ENCODE data around the gene PSG4.
"Not testable (repeated sequence)": the region's sequence is repeated elsewhere in the genome, so short reads cannot be mapped to it uniquely, and the experiment has no call there.

Gene PSG4

DNA sequence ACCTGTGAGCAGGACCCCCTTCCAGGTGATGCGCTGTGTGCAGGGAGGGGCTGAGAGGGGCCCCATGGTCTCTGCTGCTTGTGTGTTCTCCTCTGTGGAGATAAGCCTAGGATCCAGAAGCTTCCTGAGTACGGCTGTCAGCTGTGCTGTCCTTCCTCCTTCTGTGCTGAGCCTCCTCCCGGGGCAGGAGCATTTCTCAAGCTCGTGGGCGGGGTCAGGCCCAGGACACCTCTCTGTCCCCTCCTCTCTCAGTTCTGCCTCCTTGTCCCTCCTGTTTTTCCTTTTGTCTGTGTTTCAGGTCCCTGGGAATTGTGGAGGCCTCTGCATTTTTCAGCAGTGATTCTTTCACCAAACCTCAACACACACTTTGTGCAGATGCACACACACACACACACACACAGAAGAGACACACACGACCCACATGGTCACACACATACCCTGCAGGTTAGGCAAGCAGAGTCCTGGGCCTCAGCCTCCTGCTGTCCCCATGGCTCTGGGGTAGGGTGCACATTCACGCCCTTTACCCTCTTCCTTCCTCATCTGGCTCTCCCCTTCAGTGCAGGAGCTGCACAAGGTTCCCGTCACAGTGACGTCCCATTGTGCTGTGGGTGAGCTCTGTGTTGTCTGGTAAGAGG, at the start of gene PSG4:
Gene PSG4, minus strand, starts transcription at position 168 of the 635 bp plus-strand sequence. Its CDS starts 102 bp downstream, at position 66.
- not testable (repeated sequence) for DNase-seq (ENCODE audit: low spot score)

GRCh38 chr19:43251428-43251827, 46.0 kb upstream of the PSG4 start:
- DNase-seq (ENCODE audit: low spot score): not testable (repeated sequence)

DNA sequence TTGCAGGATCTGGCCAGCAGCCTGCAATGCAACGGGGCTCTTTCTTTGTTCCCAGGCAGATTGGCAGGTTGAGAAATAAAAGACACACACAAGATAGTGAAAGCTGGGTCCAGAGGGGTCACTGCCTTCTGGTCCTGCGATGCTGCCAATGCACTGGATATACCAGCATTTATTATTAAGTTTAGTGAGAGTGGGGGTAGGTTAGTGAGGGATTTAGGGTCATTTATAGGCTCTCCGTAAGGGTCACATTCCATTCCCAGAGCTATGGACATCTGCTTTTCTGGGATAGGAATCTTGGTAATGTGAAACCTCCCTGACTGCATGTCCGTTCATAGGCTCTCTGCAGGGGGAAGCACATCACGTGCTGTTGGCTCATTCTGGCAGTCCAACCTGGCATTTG, 44.9 kb upstream of the PSG4 start:
- not testable (repeated sequence) for DNase-seq (ENCODE audit: low spot score)

- DNase-seq (ENCODE audit: low spot score): not testable (repeated sequence)
These were observed 43.2 kb upstream of the PSG4 start for GRCh38 chr19:43248635-43249002.

GRCh38 chr19:43247243-43247880, 41.9 kb upstream of the PSG4 start:
- DNase-seq (ENCODE audit: low spot score): not testable (repeated sequence)

DNA sequence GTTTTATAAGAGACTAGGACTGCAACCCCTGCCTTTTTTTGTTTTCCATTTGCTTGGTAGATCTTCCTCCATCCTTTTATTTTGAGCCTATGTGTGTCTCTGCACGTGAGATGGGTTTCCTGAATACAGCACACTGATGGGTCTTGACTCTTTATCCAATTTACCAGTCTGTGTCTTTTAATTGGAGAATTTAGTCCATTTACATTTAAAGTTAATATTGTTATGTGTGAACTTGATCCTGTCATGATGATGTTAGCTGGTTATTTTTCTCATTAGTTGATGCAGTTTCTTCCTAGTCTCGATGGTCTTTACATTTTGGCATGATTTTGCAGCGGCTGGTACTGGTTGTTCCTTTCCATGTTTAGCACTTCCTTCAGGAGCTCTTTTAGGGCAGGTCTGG, 40.4 kb upstream of the PSG4 start:
- DNase-seq (ENCODE audit: low spot score): not testable (repeated sequence)

DNA sequence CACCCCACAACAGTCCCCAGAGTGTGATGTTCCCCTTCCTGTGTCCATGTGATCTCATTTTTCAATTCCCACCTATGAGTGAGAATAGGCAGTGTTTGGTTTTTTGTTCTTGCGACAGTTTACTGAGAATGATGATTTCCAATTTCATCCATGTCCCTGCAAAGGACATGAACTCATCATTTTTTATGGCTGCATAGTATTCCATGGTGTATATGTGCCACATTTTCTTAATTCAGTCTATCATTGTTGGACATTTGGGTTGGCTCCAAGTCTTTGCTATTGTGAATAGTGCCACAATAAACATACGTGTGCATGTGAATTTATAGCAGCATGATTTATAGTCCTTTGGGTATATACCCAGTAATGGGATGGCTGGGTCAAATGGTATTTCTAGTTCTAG, 36.8 kb upstream of the PSG4 start:
- DNase-seq (ENCODE audit: low spot score): not testable (repeated sequence)

DNA sequence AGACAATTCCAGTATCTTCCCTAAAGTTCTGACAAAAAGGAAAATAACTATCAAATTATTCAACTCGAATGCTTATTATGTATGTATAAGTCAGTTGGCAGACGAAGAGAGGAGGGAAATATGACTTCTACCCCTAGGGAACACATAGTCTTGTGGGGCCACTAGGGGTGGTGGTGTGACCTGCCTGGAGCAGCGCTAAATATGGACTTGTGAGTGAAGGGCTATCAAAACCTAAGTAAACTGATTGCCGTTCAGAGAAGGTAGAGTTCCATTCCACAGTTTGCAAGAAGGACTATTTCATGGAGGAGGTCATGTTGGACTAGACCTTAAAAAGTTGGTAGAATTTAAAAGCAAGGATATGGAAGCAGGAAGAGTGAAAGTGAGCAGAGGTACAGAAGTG, 32.8 kb upstream of the PSG4 start:
- not testable (repeated sequence) for DNase-seq (ENCODE audit: low spot score)

GRCh38 chr19:43235686-43236085, 30.2 kb upstream of the PSG4 start:
- not testable (repeated sequence) for DNase-seq (ENCODE audit: low spot score)

DNA sequence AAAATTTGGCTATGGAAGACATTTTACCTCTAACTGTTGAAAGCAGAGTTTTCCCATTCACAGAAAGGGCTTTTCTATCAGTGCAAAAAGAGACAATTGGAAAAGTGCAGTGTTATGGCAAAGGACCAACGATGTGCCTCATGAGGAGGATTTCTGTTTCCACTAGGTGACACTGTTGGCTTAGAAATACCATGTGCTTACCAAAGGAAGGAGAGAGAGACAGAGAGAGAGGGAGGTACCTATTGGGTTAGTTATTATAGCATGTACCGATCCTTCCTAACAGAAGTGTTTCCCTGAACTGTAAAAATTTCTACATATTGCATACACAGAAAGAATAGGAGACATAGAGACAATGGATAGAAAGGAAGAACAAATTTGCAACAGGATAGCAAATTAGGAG, 23.9 kb upstream of the PSG4 start:
- DNase-seq (ENCODE audit: low spot score): no peak

- DNase-seq (ENCODE audit: low spot score): not testable (repeated sequence)
These were observed 23.3 kb upstream of the PSG4 start for GRCh38 chr19:43228730-43229129.

GRCh38 chr19:43226986-43227385, 21.5 kb upstream of the PSG4 start:
- DNase-seq (ENCODE audit: low spot score): not testable (repeated sequence)

GRCh38 chr19:43224855-43225253, 19.4 kb upstream of the PSG4 start:
- DNase-seq (ENCODE audit: low spot score): no peak

DNA sequence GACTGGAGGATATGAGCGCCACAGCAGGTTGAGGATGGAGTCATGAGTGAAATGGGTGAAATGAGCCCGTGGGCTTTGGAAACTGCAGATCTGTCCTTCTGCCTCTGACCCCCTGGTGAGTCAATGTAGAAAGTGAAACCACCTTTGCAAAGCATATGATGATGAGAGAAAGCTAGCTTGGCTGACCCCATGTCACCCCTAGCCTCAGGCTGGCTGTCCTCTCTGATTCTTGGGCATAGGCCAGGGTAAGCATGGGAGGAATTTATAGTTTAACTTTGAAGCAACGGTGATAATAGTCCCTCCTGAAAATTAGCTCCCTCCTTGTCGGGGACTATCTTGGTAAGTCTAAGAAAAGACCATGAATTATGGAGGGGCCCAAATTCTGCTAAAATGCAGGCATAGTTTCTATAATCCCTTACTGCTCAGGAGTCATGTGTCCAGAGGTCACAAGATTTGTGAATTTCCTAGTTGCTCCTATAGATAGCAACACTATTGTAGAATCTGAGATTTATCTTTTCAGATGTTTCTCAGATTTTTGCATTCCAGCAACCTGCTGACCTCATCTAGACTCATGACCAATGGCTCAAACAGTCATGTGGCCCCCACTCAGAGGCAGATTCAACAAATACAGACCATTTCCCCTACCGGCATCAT, 18.9 kb upstream of the PSG4 start:
- DNase-seq (ENCODE audit: low spot score): peak; percentile 42

- DNase-seq (ENCODE audit: low spot score): not testable (repeated sequence)
These were observed 16.5 kb upstream of the PSG4 start for GRCh38 chr19:43221891-43222290.

- DNase-seq (ENCODE audit: low spot score): not testable (repeated sequence)
These were observed 13.7 kb upstream of the PSG4 start for GRCh38 chr19:43219136-43219535.

DNA sequence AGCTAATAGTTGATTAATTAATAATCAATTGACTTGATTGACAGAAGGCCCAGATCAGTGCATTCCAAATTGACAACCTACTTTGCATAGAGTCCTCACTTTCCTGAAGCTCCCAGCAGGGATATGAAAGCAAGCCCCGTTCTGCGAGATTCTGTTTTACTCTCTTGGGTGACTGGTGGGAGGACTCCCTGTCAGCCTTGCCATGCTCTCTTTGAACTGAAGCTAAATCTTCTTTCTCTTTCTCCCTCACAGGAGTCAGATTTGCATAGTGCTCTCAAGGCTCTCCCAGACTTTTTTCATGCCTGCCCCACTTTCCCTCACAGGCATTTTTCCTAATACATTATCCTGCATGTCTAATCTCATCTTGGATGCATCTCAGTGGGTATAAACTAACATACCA, 10.4 kb upstream of the PSG4 start:
- not testable (repeated sequence) for DNase-seq (ENCODE audit: low spot score)

- no peak for DNase-seq (ENCODE audit: low spot score)
These were observed 2.6 kb upstream of the PSG4 start for GRCh38 chr19:43207991-43208390.

- not testable (repeated sequence) for DNase-seq (ENCODE audit: low spot score)
These were observed 1.7 kb upstream of the PSG4 start for GRCh38 chr19:43207174-43207573.

GRCh38 chr19:43203611-43204010, 1.8 kb downstream of the PSG4 start:
- not testable (repeated sequence) for DNase-seq (ENCODE audit: low spot score)

- DNase-seq (ENCODE audit: low spot score): not testable (repeated sequence)
These were observed 3.5 kb downstream of the PSG4 start for GRCh38 chr19:43201891-43202290.

DNA sequence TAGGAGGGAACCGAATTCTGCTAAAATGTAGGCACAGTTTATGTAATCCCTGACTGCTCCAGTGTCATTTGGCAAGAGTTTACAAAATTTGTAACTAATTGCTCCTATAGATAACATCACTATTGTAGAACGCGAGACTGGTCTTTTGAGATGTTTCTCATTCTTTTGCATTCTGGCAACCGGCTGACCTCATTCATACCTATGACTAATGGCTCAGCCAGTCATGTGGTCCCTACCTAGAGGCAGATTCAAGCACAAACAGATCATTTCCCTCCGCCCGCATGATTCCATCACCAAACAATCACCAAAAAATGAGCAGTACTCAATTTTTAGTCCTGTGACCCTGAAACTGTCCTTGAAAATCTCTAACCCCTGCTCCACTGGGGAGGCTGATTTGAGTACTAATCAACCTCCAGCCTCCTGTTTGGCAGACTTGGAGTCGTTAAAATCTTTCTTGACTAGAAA, 4.1 kb downstream of the PSG4 start:
- DNase-seq (ENCODE audit: low spot score): peak; percentile 35
